ENCODE data around the gene CLIP1.

DNA sequence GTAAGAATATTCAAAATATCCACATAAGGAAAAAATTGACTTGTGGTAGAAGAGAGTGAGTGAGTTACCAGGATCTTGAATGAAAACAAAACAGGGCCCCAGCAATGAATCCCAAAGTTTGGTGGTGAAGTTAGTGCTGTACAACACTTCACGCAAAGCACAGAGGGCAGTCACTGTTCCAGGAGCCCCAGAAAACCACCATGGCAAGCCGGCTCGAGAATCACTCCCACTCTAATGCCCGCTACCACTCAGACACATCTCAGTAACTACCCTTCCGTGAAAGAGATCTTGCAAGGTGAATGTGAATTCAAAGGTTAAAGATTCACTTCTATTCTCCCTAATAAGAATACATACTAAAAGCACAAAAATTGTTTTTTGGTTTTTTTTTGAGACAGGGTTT, 30.1 kb downstream of the CLIP1 start:
- TF ChIP-seq, protein P1, sequence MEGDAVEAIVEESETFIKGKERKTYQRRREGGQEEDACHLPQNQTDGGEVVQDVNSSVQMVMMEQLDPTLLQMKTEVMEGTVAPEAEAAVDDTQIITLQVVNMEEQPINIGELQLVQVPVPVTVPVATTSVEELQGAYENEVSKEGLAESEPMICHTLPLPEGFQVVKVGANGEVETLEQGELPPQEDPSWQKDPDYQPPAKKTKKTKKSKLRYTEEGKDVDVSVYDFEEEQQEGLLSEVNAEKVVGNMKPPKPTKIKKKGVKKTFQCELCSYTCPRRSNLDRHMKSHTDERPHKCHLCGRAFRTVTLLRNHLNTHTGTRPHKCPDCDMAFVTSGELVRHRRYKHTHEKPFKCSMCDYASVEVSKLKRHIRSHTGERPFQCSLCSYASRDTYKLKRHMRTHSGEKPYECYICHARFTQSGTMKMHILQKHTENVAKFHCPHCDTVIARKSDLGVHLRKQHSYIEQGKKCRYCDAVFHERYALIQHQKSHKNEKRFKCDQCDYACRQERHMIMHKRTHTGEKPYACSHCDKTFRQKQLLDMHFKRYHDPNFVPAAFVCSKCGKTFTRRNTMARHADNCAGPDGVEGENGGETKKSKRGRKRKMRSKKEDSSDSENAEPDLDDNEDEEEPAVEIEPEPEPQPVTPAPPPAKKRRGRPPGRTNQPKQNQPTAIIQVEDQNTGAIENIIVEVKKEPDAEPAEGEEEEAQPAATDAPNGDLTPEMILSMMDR (optimal IDR thresholded peaks at IDR 0.05 in 1 of 3, IDR thresholded peaks at IDR 0.05 in 1 of 3, conservative IDR thresholded peaks at IDR 0.05 in 1 of 3; ENCODE audit: extremely low read depth in 1 of 3, insufficient read depth in 2 of 3, low read length in 3 of 3) = no peak
- no peak for TF ChIP-seq EZH2 (IDR thresholded peaks at IDR 0.05; ENCODE audit: low read length)
